NOMO-1 (cell line): ENCODE measurements around the gene F3.
A peak's percentile ranks its signal among the peaks of the same experiment; 100 is the strongest.
"Not testable (repeated sequence)": the region's sequence is repeated elsewhere in the genome, so short reads cannot be mapped to it uniquely, and the experiment has no call there.

Source experiments
- DNase-seq, 2 experiments: peaks; one replicate each; lab custom pipeline; 2025; ENCODE audit not compliant: unreplicated experiment in 2 of 2; lab: John Stamatoyannopoulos, UW

Gene F3

DNA sequence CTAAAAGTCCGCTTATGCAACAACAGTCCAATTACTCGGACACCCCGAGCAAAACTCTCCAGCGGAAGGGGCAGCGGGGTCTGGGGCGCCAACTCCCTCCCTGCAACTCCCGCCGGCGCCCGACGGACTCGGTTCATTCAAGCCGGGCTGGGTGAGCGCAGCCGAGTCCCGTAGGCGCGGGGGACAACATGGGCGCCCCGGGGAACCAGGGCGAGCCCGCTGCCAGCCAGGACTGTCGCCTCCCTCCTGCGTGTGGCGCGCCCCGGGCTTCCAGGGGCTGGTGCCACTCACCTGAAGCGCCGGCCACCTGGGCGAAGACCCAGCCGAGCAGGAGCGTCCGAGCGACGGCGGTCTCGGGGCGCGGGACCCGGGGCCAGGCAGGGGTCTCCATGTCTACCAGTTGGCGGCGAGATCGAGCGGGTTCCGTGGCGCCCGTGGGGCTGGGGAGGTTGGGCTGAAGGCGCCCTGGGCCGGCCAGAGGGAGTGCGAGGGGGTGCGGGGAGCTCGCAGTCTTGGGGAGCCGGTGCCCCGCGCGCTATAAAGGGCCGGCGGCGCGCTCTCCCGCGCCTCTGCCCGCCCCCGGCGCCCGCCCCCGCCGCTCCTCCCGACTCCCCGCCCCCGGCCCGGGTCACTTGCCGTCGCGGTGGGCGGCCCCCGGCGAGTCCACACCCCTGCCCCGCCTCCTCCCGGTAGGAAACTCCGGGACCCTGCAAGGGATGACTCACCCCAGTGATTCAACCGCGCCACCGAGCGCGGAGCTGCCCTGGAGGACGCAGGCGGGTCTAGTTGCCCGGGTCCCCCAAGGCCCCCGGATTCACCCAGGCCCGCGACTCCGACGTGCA, at the start of gene F3:
Gene F3, minus strand, starts transcription at position 514 of the 842 bp plus-strand sequence. Its CDS starts 123 bp downstream, at position 391.
- peak; percentile 72 to 82 for DNase-seq

DNA sequence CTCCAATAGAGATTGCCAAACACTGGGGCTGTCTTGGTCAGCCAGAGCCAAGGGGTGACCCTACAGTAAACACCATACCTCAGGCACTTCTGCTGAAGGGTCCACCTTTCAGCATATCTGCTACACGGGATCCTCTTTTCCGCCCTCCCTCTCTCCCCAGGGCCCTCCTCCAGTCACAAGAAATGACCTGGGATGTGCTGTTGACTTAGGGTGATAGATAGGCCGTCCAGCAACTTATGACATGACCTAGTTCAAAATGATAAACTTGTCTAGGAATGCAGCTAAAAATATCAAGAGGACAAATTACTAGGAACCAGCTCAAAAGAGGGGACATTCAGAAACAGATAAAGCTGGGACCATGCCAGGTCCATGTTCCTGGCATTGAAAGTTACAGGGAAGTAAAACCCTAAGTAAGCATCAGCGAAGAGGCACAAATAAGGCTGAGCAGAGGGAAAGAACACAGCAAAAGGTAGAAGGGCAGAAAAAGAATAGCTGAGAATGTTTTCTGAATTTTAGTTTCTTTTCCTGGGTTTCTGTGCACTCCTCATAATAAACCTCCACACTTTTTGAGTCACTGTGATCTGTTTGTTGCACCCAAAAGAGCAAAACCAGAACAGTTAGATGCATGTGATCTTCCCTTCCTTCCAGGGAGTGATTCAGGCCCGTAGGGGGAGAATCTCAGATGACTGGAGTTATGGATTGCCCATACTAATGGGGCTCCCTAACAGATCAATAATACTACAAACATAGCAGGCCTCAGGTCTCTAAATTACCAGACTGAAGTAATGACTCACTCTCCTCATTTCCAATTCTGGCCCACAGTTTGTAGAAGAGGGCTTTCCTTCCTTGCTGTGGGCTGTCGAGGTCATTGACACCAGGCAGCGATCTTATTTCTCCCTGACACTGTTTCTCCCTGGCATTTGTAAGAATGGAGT, 48.9 kb upstream of the F3 start:
- no peak for DNase-seq

DNA sequence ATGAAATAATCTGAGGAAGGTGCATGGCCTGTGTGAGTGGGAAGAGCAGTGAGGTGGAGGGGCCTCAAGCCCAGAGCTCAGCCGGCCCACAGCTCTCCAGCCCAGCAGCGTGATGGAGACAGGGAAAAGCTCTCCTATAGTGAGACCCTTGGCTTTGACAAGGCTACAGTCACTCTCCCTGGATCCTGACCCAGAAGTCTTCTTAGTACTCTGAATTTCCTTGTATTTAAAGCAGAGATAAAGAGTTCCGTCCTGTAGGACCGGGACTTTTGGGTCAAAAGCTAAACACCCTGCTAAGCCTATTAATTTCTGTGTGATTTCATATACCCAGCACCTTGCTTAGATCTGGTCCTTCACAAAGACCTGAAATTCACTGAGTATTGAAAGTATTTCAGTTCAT, 48.2 kb upstream of the F3 start:
- no peak for DNase-seq

DNA sequence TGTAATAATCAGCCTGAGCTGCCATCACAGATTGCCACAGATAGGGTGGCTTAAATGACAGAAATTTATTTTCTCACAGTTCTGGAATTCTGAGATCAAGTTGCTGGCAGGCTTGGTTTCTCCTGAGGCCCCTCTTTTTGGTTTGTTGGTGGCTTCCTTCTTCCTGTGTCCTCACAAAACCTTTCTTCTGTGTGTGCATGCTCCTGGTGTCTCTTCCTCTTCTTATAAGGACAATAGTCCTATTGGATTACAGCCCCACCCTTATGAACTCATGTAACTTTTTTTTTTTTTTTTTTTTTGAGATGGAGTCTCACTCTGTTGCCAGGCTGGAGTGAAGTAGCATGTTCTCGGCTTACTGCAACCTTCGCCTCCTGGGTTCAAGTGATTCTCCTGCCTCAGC, 41.0 kb upstream of the F3 start:
- no peak for DNase-seq

DNA sequence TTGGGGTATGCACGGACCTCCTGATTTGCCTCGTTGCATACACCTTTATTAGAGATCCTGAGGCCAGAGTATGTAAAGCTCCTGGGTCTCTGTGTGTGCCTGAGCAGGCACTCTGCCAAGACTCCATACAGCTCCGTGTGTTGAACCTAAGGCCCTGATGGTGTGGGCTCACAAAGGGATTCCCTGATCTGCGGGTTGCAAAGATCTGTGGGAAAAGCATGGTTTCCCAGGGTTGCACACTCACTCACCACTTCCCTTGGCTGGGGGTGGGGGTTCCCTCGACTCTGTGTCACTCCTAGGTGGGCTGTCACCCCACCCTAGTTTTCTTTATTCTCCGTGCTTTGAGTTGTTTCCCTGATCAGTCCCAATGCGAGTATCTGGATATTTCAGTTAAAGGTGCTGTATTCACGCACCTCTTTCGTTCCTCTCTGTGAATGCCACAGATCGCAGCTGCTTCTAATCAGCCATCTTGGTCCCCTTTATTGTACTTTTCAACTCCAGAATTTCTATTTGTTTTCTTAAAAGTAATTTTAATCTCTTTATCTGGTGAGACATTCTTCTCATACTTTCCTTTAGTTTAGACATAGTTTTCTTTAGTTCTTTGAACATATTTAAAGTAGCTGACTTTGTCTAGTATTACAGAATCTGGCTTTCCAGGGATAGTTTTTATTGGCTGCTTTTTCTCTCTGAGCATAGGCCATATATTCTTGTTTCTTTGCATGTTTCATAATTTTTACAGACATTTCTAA, 39.0 kb upstream of the F3 start:
- DNase-seq: no peak

DNA sequence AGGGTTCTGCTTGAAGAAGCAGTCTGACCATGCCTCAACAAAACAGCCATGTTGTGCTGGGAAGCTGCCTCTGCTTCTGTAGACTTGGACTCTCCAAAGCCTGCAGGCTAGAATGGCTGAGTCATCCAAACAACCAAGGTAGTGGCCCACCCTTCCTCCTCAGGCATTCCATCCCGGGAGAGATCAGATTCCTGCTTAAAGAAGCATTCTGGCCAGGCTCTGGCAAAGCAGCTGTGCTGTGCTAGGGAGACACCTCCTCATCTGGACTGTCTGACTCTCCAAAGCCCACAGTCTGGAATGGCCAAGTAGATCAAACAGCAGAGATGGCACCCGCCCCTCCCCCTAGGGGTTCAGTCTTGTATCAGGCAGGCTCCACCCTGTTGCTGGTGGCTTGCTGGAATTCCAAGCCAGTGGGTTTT, 38.3 kb upstream of the F3 start:
- no peak for DNase-seq

DNA sequence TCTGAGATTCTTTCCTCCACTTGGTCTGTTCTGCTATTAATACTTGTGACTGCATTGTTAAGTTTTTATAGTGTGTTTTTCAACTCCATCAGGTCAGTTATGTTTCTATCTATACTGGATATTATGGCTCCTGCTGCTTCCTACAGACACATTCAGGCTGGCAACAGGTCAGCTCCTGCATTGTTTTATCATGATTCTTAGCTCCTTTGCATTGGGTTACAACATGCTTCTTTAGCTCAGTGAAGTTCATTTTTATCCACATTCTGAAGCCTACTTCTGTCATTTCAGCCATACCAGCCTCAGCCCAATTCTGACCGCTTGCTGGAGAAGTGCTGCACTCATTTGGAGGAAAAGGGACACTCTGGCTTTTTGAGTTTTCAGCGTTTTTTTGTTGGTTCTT, 37.3 kb upstream of the F3 start:
- no peak for DNase-seq

DNA sequence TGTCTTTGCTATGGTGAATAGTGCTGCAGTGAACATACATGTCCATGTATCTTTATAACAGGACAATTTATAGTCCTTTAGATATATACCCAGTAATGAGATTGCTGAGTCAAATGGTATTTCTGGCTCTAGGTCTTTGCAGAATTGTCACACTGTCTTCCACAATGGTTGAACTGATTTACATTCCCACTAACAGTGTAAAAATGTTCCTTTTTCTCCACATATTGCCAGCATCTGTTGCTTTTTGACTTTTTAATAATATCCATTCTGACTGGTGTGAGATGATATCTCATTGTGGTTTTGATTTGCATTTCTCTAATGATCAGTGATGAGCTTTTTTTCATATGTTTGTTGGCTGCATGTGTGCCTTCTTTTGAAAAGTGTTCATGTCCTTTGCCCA, 32.4 kb upstream of the F3 start:
- not testable (repeated sequence) for DNase-seq

DNA sequence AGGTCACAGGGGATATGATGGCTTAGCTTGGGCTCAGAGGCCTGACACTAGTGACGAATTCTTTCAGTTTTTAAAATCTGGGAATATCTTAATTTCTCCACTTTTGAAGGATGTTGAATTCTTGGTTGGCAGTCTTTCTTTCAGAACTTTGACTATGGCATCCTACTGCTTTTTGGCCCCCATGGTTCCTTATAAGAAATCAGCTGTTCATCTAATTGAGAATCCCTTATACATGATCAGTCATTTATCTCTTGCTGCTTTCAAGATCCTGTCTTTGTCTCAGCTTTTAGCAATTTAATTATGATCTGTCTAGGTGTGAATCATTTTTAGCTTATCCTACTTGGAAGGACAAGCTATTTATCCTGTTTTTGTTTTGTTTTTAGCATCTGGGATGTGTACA, 31.2 kb upstream of the F3 start:
- no peak for DNase-seq

DNA sequence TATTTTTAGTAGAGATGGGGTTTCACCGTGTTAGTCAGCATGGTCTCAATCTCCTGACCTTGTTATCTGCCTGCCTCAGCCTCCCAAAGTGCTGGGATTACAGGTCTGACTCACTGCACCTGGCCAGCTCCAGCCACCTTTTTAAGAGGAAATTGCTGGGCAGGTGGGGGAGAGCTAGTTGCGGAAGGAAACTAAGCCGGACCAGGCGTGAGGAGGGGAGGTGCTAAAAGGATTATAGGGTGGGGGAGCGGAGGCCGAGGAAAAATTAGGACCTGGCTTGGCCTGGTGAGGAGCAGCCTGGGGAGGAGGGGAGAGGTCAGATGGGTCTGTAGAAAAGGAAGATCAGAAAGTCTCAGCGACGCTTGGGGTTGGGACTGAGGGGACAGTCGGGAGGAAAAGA, 29.4 kb upstream of the F3 start:
- not testable (repeated sequence) for DNase-seq

DNA sequence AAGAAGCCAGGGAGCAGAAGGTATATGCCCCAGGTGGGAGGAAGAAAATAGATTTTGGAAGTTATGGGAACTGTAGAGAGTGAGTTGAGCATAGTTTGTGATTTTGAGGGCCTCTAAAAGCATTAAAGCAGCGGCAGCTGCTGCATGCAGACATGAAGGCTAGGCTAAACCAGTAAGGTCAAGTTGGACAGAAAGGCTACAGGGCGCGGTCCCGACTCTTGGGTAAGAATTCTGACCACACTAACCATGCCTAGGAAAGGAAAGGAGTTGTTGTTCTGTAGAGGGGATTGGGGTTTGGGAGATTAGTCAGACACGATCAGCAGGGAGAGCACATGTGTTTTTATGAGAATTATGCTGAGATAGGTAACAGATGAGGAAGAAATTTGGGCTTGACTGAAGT, 27.2 kb upstream of the F3 start:
- not testable (repeated sequence) for DNase-seq

DNA sequence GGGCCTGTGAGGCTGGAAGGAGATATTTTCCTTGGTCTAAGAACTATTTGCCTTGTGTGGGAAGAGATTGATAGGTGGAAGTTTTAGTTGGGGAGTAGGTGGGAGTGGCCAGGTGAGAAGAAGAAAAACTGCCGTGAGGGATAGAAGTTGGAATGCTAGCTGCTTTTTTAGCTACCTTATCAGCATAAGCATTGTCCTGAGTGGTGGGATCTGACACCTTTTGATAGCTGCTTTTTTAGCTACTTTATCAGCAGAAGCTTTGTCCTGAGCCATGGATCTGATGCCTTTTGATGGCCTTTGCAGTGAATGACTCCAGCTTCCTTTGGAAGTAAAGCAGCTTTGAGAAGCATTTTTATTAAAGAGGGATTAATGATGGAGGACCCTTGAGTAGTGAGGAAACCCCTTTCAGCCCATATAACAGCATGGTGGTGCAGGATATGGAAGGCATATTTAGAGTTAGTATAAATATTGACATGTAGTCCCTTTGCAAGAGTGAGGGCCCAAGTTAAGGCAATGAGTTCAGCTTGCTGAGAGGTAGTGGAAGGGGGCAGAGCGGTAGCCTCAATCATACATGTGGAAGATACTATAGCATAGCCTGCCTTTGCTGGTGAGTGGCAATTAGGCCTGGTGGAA, 26.5 kb upstream of the F3 start:
- DNase-seq: not testable (repeated sequence)

DNA sequence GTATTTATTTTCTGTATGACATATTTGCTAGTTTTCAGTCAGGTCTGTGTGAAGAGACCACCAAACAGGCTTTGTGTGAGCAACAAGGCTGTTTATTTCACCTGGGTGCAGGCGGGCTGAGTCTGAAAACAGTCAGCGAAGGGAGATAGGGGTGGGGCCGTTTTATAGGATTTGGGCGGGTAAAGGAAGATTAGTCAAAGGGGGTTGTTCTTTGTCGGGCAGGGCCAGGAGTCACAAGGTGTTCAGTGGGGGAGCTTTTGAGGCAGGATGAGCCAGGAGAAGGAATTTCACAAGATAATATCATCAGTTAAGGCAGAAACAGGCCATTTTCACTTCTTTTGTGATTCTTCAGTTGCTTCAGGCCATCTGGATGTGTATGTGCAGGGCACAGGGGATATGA, 24.9 kb upstream of the F3 start:
- not testable (repeated sequence) for DNase-seq

DNA sequence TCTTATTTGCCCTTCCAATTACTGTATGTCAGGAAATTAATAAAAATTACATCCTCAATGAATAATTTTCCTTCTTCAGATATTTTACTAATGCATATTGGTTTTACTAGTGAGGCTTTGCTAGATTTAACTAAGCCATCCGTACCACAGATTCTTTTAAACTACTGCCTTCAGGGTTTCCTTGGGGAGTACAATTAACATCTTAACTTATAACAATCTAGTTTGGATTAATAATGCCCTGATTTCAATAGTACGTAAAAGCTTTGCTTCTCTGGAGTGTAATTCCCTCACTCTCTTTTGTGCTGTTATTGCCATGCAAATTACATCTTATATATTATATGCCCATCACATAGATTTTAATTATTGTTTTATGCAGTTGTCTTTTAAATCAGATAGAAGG, 24.3 kb upstream of the F3 start:
- DNase-seq: no peak

DNA sequence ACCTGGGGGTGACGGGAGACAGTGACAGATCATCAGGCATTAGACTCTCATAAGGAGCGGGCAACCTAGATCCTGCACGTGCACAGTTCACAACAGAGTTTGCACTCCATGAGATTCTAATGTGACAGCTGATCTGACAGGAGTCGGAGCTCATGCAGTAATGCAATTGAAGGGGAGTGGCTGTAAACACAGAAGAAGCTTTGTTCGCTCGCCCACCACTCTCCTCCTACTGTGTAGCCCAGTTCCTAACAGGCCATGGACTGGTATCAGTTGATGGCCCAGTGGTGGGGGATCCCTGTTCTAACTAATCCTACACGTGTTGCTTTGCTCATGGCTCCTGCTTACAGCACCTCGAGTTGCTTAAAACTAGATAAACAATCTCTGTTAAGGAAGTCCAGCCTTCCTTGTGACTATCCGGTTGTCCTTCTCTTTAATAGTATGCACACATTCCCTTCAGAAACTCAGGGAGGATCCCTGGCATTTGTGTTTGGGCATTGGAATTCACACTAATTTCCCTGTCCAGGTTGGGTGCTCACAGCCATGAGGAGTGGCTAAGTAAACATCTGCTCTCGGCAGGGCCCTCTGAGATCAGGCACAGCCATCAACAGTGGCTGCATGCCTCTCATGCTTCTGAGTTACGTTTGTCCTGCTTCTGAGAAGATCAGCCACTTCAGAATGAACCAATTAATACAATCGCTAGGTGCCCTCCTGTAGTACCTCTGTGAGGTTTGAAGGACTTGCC, 21.1 kb upstream of the F3 start:
- DNase-seq: no peak

DNA sequence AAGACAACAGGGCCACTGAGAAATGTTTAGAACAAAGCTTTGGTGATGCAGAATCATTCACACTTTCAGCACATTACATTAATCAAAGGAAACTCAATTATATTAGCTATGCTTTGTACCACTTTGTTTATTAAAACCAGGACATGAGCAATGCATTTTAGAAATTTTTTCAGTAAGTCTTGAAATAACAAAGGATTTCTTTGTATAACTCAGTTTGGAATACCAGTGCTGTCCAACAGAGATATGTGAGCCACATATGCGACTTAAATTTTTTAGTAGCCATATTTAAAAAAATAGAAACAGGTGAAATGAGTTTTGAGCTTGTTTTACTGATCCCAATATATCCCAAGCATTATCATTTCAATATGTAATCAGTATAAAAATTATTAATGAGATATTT, 18.8 kb upstream of the F3 start:
- no peak for DNase-seq

DNA sequence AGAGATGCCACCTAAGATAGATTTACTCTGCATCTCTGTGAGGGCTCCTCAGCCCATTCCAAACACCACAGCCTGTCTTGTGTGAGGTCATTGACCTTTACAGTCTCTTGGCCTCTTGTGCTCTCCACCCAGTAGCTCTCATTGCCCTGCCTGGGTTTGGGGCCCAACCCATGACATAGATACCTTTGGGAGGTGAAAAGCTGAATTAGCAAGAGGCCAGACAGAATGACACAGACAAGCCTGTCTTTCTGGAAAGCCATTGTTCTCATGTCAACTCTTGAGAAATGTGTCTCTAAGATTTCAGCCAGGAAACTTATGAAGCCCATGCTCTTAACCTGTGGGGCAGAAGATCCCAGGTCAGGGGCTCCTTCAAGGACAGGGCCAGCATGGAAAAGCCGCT, 18.4 kb upstream of the F3 start:
- DNase-seq: no peak

DNA sequence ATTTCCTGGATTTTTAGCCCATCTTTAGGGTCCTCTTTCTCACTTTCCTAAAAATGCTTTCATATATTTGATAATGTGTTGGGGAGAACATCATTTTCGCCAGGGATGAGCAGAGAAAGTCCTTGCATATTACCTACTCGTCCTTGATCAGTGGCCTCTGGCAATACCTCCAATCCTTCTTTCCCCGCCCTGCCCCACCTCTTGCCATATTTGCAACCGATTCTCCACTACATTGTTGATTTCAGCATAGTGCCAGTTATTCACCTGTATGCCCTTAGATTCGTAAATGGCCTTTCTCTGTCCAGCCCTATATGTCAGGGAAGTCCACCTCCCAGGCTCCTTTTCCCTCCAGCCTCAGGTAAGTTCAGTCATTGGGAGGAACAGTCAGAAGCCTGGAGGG, 13.5 kb upstream of the F3 start:
- no peak for DNase-seq

DNA sequence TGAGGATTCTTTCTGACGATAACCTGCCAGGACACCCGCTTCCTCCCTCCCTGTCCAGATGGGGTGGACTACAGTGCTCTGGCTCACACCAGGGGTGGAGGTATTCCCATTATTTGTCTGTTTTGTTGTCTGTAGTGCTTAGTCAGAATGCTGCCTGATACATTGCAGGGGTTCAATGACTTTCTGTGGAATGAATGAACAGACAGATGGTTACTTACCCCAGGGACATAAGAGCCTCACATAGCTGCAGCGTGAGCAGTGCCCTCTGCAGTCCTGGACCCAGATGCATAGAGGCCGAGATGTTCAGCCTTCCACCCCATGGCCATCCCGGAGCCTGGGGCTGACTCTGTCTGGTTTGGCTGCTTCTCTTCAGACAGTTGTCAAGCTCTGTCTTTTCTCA, 13.0 kb upstream of the F3 start:
- no peak for DNase-seq

DNA sequence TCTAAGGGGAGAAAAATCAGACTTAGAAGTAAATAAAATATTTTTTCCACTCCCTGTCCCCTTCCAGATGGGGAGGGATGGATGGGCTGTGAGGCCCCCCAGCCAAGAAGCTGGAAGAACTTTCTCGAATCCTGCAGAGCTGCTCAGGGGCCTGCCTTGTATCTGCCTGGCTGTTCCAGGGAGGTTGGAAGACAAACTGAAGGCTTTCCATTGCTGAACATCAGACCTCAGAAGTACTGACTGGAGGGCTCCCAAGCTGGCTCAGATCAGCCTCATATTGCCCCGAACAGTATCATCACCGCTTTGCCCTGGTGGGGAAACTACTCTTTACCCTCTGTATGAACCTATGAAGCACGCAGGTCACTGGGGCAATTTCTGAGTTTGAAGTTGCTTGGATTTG, 12.4 kb upstream of the F3 start:
- no peak for DNase-seq
